Measurements from ENCODE around the gene PAFAH2. TPM values are rescaled to one million over a fixed set of nuclear protein-coding genes. Genes with fewer than 3 reads are reported as not detected.

Gene PAFAH2
- total RNA-seq, 6 donors from 2014 or later = 12.6 to 20.1 (median 15.1) TPM

DNA sequence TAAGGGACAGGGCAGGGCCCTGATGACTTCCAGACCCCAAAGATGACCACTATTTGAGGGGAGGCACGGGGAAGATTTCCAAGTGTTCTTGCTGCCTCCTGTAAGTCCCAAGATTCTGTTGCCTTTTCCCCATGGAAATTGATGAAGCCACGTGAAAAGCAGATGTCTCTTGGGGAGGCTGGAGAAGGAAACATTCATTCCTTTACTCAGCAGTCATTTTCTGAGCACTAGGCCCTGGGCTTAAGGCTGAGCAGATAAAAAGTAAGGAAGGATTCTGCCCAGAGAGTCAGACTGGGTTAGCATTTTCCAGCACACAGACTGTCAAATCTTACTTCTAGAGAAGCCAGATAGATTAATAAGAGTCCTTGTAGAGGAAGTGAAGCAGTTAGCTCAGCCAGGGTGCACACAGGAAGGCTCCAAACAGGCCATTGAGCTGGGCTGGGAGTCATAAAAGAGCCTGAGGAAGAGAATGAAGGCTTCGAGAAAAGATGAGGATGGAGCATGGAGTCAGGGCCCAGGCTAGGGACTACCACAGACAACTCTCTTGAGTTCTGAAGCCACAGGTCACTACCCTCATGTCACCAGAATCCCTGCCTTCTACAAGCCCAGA, 33.9 kb upstream of the PAFAH2 start:
- Histone ChIP-seq H3K4me1 (peaks cover 12 to 15% (median 13%) of the 10 kb centered on the region in 4 donors), H3K27ac (no peak overlapping the region), H3K27me3 (peaks cover 0 to 3% (median 0%) of the 10 kb centered on the region in 4 donors), H3K4me3 (no peak overlapping the region), H3K36me3 (no peaks in the 10 kb centered on the region), H3K9me3 (no peaks in the 10 kb centered on the region)
- 73 to 80% methylated on average over 2 to 3 of the region's 3 CpGs for WGBS, 2 donors
- DNase-seq = no peak
- no peak for ATAC-seq (ENCODE audit: low FRiP score in 2 of 2)
- TF ChIP-seq EP300 (IDR thresholded peaks at IDR 0.05) (no peak), POLR2A (IDR thresholded peaks at IDR 0.05) (no peak), POLR2AphosphoS5 (IDR thresholded peaks at IDR 0.05) (no peak)
- TF ChIP-seq, protein P1, sequence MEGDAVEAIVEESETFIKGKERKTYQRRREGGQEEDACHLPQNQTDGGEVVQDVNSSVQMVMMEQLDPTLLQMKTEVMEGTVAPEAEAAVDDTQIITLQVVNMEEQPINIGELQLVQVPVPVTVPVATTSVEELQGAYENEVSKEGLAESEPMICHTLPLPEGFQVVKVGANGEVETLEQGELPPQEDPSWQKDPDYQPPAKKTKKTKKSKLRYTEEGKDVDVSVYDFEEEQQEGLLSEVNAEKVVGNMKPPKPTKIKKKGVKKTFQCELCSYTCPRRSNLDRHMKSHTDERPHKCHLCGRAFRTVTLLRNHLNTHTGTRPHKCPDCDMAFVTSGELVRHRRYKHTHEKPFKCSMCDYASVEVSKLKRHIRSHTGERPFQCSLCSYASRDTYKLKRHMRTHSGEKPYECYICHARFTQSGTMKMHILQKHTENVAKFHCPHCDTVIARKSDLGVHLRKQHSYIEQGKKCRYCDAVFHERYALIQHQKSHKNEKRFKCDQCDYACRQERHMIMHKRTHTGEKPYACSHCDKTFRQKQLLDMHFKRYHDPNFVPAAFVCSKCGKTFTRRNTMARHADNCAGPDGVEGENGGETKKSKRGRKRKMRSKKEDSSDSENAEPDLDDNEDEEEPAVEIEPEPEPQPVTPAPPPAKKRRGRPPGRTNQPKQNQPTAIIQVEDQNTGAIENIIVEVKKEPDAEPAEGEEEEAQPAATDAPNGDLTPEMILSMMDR (IDR thresholded peaks at IDR 0.05) = no peak

DNA sequence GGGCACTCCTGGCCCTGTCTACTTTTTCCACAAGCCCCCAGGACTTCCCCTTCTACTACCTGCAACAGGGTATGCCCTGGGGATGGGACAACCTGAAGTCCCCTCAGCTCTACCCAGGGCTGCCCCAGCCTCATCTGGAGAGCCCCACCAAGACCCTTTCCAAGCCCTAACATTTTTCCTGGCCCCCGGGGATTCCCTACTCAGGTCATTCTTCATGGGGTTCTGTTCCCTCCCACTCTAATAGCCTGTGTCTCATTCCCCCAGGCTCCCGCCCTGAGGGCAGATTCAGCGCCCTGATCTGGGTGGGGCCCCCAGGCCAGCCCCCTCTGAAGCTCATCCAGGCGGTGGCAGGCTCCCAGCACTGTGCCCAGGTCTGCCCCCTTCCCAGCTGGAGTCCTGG, 33.3 kb upstream of the PAFAH2 start:
- DNase-seq (peak in 1 of 2 donors; percentile 59), ATAC-seq (ENCODE audit: low FRiP score in 2 of 2) (no peak)
- no peaks in the 10 kb centered on the region for H3K9me3 ChIP-seq
- H3K4me3 ChIP-seq = no peak overlapping the region
- H3K27me3 ChIP-seq = peaks cover 0 to 3% (median 0%) of the 10 kb centered on the region in 4 donors
- H3K27ac ChIP-seq = no peak overlapping the region
- 78 to 79% methylated on average over 4 of the region's 4 CpGs for WGBS, 2 donors
- peaks cover 8 to 10% (median 8%) of the 10 kb centered on the region in 4 donors for H3K4me1 ChIP-seq
- TF ChIP-seq EP300 (IDR thresholded peaks at IDR 0.05) (no peak), POLR2AphosphoS5 (IDR thresholded peaks at IDR 0.05) (no peak), POLR2A (IDR thresholded peaks at IDR 0.05) (no peak)
- TF ChIP-seq, protein P1 (IDR thresholded peaks at IDR 0.05) = no peak
- no peaks in the 10 kb centered on the region for H3K36me3 ChIP-seq

DNA sequence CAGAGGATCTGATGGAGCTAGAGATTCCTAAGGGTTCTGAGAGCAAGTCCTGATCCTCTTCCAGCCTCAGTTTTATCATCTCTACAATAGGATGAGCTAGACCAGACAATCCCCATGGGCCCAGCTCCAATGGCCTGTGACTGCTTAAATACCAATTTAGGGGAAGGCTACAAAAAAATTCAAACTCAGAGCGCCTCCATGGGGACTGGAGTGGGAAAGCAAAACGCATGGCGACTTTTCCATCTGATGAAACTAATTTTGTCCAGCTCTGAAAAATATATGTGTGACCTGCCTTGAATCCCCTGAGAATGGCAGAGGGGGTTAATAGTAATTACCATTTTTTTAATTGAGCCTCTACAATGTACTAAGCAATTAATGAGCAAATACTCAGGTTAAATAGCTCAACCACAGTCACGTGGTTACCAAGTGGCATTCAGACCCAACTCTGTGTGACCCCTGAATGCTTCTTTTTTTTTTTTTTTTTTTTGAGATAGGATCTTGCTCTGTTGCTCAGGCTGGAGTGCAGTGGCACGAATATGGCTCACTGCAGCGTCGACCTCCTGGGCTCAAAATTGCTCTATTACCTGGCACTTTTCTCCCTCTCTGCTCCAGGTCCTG, 32.1 kb upstream of the PAFAH2 start:
- Histone ChIP-seq H3K36me3 (no peaks in the 10 kb centered on the region), H3K9me3 (no peaks in the 10 kb centered on the region), H3K4me3 (no peak overlapping the region), H3K27me3 (peaks cover 0 to 3% (median 0%) of the 10 kb centered on the region in 4 donors), H3K27ac (no peak overlapping the region), H3K4me1 (peaks cover 3 to 5% (median 4%) of the 10 kb centered on the region in 4 donors)
- no peak for TF ChIP-seq EP300 (IDR thresholded peaks at IDR 0.05)
- no peak for TF ChIP-seq POLR2AphosphoS5 (IDR thresholded peaks at IDR 0.05)
- TF ChIP-seq, protein P1 (IDR thresholded peaks at IDR 0.05) = no peak
- no peak for TF ChIP-seq POLR2A (IDR thresholded peaks at IDR 0.05)
- WGBS, 2 donors = 74 to 79% methylated on average over 7 of the region's 7 CpGs
- DNase-seq = no peak
- no peak for ATAC-seq (ENCODE audit: low FRiP score in 2 of 2)

DNA sequence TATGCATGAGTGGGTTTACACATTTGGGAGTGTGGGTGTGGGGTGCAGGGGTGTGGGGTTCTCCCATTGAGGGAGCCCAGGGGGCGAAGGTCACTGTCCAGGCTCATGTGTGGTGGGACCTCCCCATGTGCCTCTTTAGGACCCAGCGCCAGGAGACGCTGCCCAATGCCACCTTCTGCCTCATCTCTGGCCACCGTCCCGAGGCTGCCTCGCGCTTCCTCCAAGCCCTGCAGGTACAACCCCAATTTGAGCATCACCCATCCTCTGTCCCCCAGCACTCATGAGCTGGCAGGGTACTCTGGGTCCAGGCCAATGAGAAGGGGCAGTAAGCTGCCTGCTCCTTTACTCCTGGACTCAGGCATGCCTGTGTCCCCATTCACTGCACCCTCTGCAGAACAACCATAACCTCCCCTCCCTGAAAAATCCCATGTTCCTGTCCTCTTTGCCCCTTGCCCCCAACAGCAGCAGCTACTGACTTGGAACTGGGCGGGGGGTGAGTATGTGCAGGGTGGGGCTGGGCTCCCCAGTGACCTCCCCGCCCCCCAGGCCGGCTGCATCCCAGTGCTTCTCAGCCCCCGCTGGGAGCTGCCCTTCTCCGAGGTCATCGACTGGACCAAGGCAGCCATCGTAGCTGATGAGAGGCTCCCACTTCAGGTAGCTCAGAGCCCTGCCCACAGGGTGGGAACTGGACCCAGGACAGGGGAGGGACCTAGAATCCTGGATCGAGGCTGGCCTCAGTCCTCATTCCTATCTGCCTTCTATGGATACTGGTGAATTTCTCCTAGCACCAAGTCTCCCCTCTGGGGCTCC, 31.4 kb upstream of the PAFAH2 start:
- Histone ChIP-seq H3K9me3 (no peaks in the 10 kb centered on the region), H3K4me3 (no peak overlapping the region), H3K27ac (no peak overlapping the region), H3K4me1 (no peaks in the 10 kb centered on the region), H3K27me3 (no peaks in the 10 kb centered on the region), H3K36me3 (no peaks in the 10 kb centered on the region)
- WGBS, 2 donors = 65 to 76% methylated on average over 7 to 15 of the region's 15 CpGs
- DNase-seq = peak in 1 of 2 donors; percentile 53
- TF ChIP-seq EP300 (IDR thresholded peaks at IDR 0.05) = no peak
- no peak for TF ChIP-seq POLR2A (IDR thresholded peaks at IDR 0.05)
- no peak for TF ChIP-seq POLR2AphosphoS5 (IDR thresholded peaks at IDR 0.05)
- TF ChIP-seq, protein P1 (IDR thresholded peaks at IDR 0.05) = no peak
- ATAC-seq (ENCODE audit: low FRiP score in 2 of 2) = no peak

Data from upper lobe of left lung (tissue), 6 donors.